ENCODE data around the gene HIVEP3. TPM values are rescaled to one million over a fixed set of nuclear protein-coding genes. Genes with fewer than 3 reads are reported as not detected.

Gene HIVEP3
- total RNA-seq, 2 donors from 2014 or later, result 0.13 to 0.99 TPM

GRCh38 chr1:41571041-41571440, 347.7 kb downstream of the HIVEP3 start:
- WGBS, 2 experiments (ENCODE audit: insufficient coverage in 1 of 2, insufficient read length in 1 of 2), result 89 to 100% methylated on average over 2 to 3 of the region's 3 CpGs
- Mint-ChIP-seq H3K36me3 (ENCODE audit: low read depth) (no peaks in the 10 kb centered on the region), H3K27me3 (ENCODE audit: insufficient read depth) (peaks cover 13% of the 10 kb centered on the region), H3K9me3 (no peaks in the 10 kb centered on the region), H3K4me3 (no peak overlapping the region), H3K4me1 (no peaks in the 10 kb centered on the region), H3K27ac (no peak overlapping the region)
- H3K4me3 ChIP-seq (ENCODE audit: low read length), result no peak overlapping the region
- H3K4me1 ChIP-seq (ENCODE audit: control insufficient read depth, insufficient read depth, low read length), result no peaks in the 10 kb centered on the region
- DNase-seq, result peak; percentile 12
- peaks cover 15% of the 10 kb centered on the region for H3K27me3 ChIP-seq (ENCODE audit: control insufficient read depth, insufficient read depth, low read length, poor library complexity, severe bottlenecking)
- no peak for TF ChIP-seq CTCF (conservative IDR thresholded peaks at IDR 0.05)
- no peaks in the 10 kb centered on the region for H3K36me3 ChIP-seq (ENCODE audit: control insufficient read depth, insufficient read depth, low read length)
- H3K9ac ChIP-seq (ENCODE audit: extremely low read depth, low read length, poor library complexity, severe bottlenecking), result no peak overlapping the region
- no peak overlapping the region for H3K27ac ChIP-seq (ENCODE audit: low read depth, low read length)
- H3K9me3 ChIP-seq (ENCODE audit: control insufficient read depth, low read length), result no peaks in the 10 kb centered on the region

- peak; percentile 24 for DNase-seq
Measured at GRCh38 chr1:41568204-41568603, 350.5 kb downstream of the HIVEP3 start.

GRCh38 chr1:41566969-41567368, 351.8 kb downstream of the HIVEP3 start:
- H3K27me3 ChIP-seq (ENCODE audit: control insufficient read depth, insufficient read depth, low read length, poor library complexity, severe bottlenecking), result peaks cover 5% of the 10 kb centered on the region
- H3K27me3 Mint-ChIP-seq (ENCODE audit: insufficient read depth), result peaks cover 17% of the 10 kb centered on the region
- no peaks in the 10 kb centered on the region for H3K4me1 Mint-ChIP-seq
- no peaks in the 10 kb centered on the region for H3K36me3 Mint-ChIP-seq (ENCODE audit: low read depth)
- no peak overlapping the region for H3K27ac ChIP-seq (ENCODE audit: low read depth, low read length)
- no peak overlapping the region for H3K27ac Mint-ChIP-seq
- H3K4me3 Mint-ChIP-seq, result no peak overlapping the region
- H3K9me3 ChIP-seq (ENCODE audit: control insufficient read depth, low read length), result no peaks in the 10 kb centered on the region
- WGBS, 2 experiments (ENCODE audit: insufficient coverage in 1 of 2, insufficient read length in 1 of 2), result 86 to 92% methylated on average over 1 to 2 of the region's 2 CpGs
- no peaks in the 10 kb centered on the region for H3K9me3 Mint-ChIP-seq
- peak; percentile 9 for DNase-seq
- TF ChIP-seq CTCF (conservative IDR thresholded peaks at IDR 0.05), result no peak
- H3K4me1 ChIP-seq (ENCODE audit: control insufficient read depth, insufficient read depth, low read length), result no peaks in the 10 kb centered on the region
- H3K9ac ChIP-seq (ENCODE audit: extremely low read depth, low read length, poor library complexity, severe bottlenecking), result no peak overlapping the region
- no peaks in the 10 kb centered on the region for H3K36me3 ChIP-seq (ENCODE audit: control insufficient read depth, insufficient read depth, low read length)
- no peak overlapping the region for H3K4me3 ChIP-seq (ENCODE audit: low read length)

More at GRCh38 chr1:41568204-41568603, 350.5 kb downstream of the HIVEP3 start:
- Mint-ChIP-seq H3K9me3 (no peaks in the 10 kb centered on the region), H3K27ac (no peak overlapping the region), H3K4me1 (no peaks in the 10 kb centered on the region), H3K36me3 (ENCODE audit: low read depth) (no peaks in the 10 kb centered on the region), H3K4me3 (no peak overlapping the region), H3K27me3 (ENCODE audit: insufficient read depth) (peaks cover 17% of the 10 kb centered on the region)
- Histone ChIP-seq H3K27me3 (ENCODE audit: control insufficient read depth, insufficient read depth, low read length, poor library complexity, severe bottlenecking) (peaks cover 10% of the 10 kb centered on the region), H3K4me3 (ENCODE audit: low read length) (no peak overlapping the region), H3K27ac (ENCODE audit: low read depth, low read length) (no peak overlapping the region), H3K9me3 (ENCODE audit: control insufficient read depth, low read length) (no peaks in the 10 kb centered on the region), H3K9ac (ENCODE audit: extremely low read depth, low read length, poor library complexity, severe bottlenecking) (no peak overlapping the region), H3K4me1 (ENCODE audit: control insufficient read depth, insufficient read depth, low read length) (no peaks in the 10 kb centered on the region), H3K36me3 (ENCODE audit: control insufficient read depth, insufficient read depth, low read length) (no peaks in the 10 kb centered on the region)
- 92 to 100% methylated on average over 6 to 9 of the region's 9 CpGs for WGBS, 2 experiments (ENCODE audit: insufficient coverage in 1 of 2, insufficient read length in 1 of 2)
- no peak for TF ChIP-seq CTCF (conservative IDR thresholded peaks at IDR 0.05)
